Measurements from ENCODE around the gene MTIF2. TPM values are rescaled to one million over a fixed set of nuclear protein-coding genes. Genes with fewer than 3 reads are reported as not detected.
A peak's percentile ranks its signal among the peaks of the same experiment; 100 is the strongest.
"Not testable (repeated sequence)": the region's sequence is repeated elsewhere in the genome, so short reads cannot be mapped to it uniquely, and the experiment has no call there.

MTIF2 gene
- total and polyA plus RNA-seq, 5 experiments from 2014 or later = 15.6 to 44.2 (median 20.6) TPM

DNA sequence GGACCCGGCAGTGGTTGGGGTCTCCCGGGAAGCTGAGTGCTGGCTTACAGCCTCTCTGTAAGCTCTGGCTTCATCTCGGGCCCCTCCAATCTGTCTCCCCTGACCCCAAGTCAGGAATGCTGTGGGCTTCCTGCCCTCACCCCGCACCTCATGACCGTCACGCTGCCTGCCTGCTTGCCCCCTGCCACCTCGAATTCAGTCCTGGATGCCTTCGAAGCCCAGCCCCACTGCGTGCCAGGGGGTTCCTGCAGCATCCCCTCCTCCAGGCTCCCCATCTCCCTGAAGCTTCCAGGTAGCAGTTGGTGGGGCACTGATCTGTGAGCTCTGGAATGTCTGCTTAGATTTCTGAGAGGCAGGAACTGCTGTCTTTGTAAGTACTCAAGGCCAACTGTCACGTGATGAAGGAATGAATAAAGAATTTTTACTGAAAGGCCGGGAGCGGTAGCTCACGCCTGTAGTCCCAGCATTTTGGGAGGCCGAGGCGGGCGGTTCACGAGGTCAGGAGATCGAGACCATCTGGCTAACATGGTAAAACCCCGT is 43.5 kb downstream of the MTIF2 start:
- ATAC-seq (no peak), DNase-seq (no peak)
- peak overlapping the region in 2 of 10 donors; percentile 3 to 5 for H3K4me3 Mint-ChIP-seq
- no peaks in the 10 kb centered on the region for H3K36me3 Mint-ChIP-seq
- H3K27me3 Mint-ChIP-seq = no peaks in the 10 kb centered on the region
- peaks cover 0 to 10% (median 0%) of the 10 kb centered on the region in 9 donors for H3K9me3 Mint-ChIP-seq
- peaks cover 25 to 53% (median 49%) of the 10 kb centered on the region in 4 donors for H3K4me1 Mint-ChIP-seq
- H3K27ac Mint-ChIP-seq = peak overlapping the region in 9 of 10 donors; percentile 23 to 92 (median 62)
- POLR2A ChIA-PET = interaction anchor here (1.2 to 3.7 kb wide), 3 partner anchors 50 to 194 kb away, joined by 5 to 22 read pairs (median 5); partner anchors contain the start of genes CCDC88A and RTN4

GRCh38 chr2:55224761-55225261 is 44.2 kb downstream of the MTIF2 start:
- H3K9me3 Mint-ChIP-seq = peaks cover 0 to 10% (median 0%) of the 10 kb centered on the region in 9 donors
- peak overlapping the region in 8 of 10 donors; percentile 28 to 92 (median 70) for H3K27ac Mint-ChIP-seq
- H3K27me3 Mint-ChIP-seq = no peaks in the 10 kb centered on the region
- peaks cover 28 to 50% (median 43%) of the 10 kb centered on the region in 4 donors for H3K4me1 Mint-ChIP-seq
- peak overlapping the region in 3 of 10 donors; percentile 22 to 82 (median 80) for H3K4me3 Mint-ChIP-seq
- no peak for DNase-seq
- POLR2A ChIA-PET = interaction anchor here (0.5 to 3.7 kb wide), 6 partner anchors 8 to 295 kb away, joined by 3 to 49 read pairs (median 5); partner anchors contain the start of genes CCDC88A, CFAP36, CLHC1 and RPS27A
- no peak for ATAC-seq
- H3K36me3 Mint-ChIP-seq = no peaks in the 10 kb centered on the region

- H3K27me3 Mint-ChIP-seq = no peaks in the 10 kb centered on the region
- no peak for ATAC-seq
- H3K4me1 Mint-ChIP-seq = peaks cover 25 to 46% (median 40%) of the 10 kb centered on the region in 4 donors
- DNase-seq = peak in 3 of 10 donors; percentile 9 to 64 (median 17)
- peak overlapping the region; percentile 84 to 97 (median 92) for H3K27ac Mint-ChIP-seq
- peaks cover 0 to 10% (median 0%) of the 10 kb centered on the region in 9 donors for H3K9me3 Mint-ChIP-seq
- H3K36me3 Mint-ChIP-seq = no peaks in the 10 kb centered on the region
- H3K4me3 Mint-ChIP-seq = peak overlapping the region; percentile 71 to 91 (median 81)
- POLR2A ChIA-PET = interaction anchor here (0.5 to 3.7 kb wide), 13 partner anchors 9 to 391 kb away, joined by 3 to 49 read pairs (median 5); partner anchors contain the start of genes CCDC88A, CFAP36, CLHC1 and RPS27A
These were observed 44.9 kb downstream of the MTIF2 start for GRCh38 chr2:55223958-55224760.

DNA sequence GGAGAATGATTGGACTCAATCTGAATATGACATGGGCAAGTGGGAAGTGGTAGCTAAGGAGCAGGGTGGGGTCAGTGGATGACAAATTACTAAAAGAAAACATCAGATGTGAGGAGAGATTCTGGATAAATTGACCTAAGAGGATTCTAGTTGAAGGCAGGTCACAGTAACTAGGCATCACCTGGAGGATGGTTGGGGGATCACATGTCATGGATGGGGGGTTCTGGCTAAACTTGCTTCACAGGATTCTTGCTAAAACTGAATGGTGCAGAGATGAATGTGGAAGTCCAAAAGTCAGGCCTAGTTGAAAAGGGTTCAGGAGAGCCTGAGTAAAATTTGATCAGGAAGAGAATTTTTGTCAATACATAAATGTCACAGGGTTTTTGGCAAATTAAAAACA is 55.2 kb downstream of the MTIF2 start:
- Mint-ChIP-seq H3K4me1 (peaks cover 0 to 6% (median 0%) of the 10 kb centered on the region in 4 donors), H3K36me3 (no peaks in the 10 kb centered on the region), H3K27me3 (no peaks in the 10 kb centered on the region), H3K27ac (peak overlapping the region in 1 of 10 donors; percentile 15), H3K4me3 (no peak overlapping the region), H3K9me3 (no peaks in the 10 kb centered on the region)
- ATAC-seq (no peak), DNase-seq (no peak)
- POLR2A ChIA-PET = no interaction called here

GRCh38 chr2:55204950-55205349 is 64.1 kb downstream of the MTIF2 start:
- Mint-ChIP-seq H3K36me3 (peaks cover 18 to 45% (median 25%) of the 10 kb centered on the region in 3 donors), H3K9me3 (peaks cover 10 to 28% (median 22%) of the 10 kb centered on the region in 9 donors), H3K4me3 (no peak overlapping the region), H3K4me1 (no peaks in the 10 kb centered on the region), H3K27ac (no peak overlapping the region), H3K27me3 (peaks cover 0 to 1% (median 0%) of the 10 kb centered on the region in 5 donors)
- ATAC-seq = no peak
- no peak for DNase-seq
- POLR2A ChIA-PET = no interaction called here

DNA sequence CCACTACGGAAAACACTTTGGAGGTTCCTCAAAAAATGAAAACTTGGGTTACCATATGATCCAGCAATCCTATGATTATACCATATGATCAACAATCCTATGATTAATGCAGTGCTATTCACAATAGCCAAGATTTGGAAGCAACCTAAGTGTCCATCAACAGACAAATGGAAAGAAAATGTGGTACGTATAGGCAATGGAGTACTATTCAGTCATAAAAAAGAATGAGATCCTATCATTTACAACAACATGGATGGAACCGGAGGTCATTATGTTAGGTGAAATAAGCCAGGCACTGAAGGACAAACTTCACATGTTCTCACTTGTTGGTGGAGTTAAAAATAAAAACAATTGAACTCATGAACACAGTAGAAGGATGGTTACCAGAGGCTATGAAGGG is 64.5 kb downstream of the MTIF2 start:
- POLR2A ChIA-PET = no interaction called here
- ATAC-seq (no peak), DNase-seq (no peak)
- Mint-ChIP-seq H3K4me1 (no peaks in the 10 kb centered on the region), H3K36me3 (peaks cover 21 to 48% (median 29%) of the 10 kb centered on the region in 3 donors), H3K27me3 (peaks cover 0 to 1% (median 0%) of the 10 kb centered on the region in 5 donors), H3K9me3 (peaks cover 11 to 32% (median 24%) of the 10 kb centered on the region in 9 donors), H3K4me3 (no peak overlapping the region), H3K27ac (no peak overlapping the region)

DNA sequence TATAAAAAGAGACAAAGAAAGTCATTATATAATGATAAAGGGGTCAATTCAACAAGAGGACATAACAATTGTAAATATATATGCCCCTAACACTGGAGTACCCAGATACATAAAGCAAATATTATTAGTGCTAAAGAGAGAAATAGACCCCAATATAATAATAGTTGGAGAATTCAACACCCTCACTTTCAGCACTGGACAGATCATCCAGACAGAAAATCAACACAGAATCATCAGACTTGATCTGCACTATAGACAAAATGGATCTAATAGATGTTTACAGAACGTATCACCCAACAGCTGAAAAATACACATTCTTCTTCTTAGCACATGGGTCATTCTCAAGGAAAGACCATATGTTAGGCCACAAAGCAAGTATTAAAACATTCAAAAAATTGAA is 68.6 kb downstream of the MTIF2 start:
- POLR2A ChIA-PET = interaction anchor here (0.7 kb wide), 1 partner anchor 28 kb away, joined by 4 read pairs; no protein-coding TSS in a partner anchor

GRCh38 chr2:55196526-55196925 is 72.5 kb downstream of the MTIF2 start:
- no peak for ATAC-seq
- H3K4me1 Mint-ChIP-seq = peaks cover 0 to 2% (median 0%) of the 10 kb centered on the region in 4 donors
- peaks cover 18 to 34% (median 24%) of the 10 kb centered on the region in 9 donors for H3K9me3 Mint-ChIP-seq
- no peak overlapping the region for H3K27ac Mint-ChIP-seq
- no peak for DNase-seq
- no peak overlapping the region for H3K4me3 Mint-ChIP-seq
- POLR2A ChIA-PET = no interaction called here
- H3K27me3 Mint-ChIP-seq = no peaks in the 10 kb centered on the region
- peaks cover 29 to 64% (median 38%) of the 10 kb centered on the region in 3 donors for H3K36me3 Mint-ChIP-seq

More for the DNA sequence above, 68.6 kb downstream of the MTIF2 start:
- H3K27ac Mint-ChIP-seq = no peak overlapping the region
- no peak overlapping the region for H3K4me3 Mint-ChIP-seq
- ATAC-seq (no peak), DNase-seq (no peak)
- no peaks in the 10 kb centered on the region for H3K27me3 Mint-ChIP-seq
- no peaks in the 10 kb centered on the region for H3K4me1 Mint-ChIP-seq
- peaks cover 21 to 44% (median 31%) of the 10 kb centered on the region in 9 donors for H3K9me3 Mint-ChIP-seq
- H3K36me3 Mint-ChIP-seq = peaks cover 31 to 74% (median 41%) of the 10 kb centered on the region in 3 donors

- peaks cover 16 to 46% (median 18%) of the 10 kb centered on the region in 3 donors for H3K36me3 Mint-ChIP-seq
- H3K4me3 Mint-ChIP-seq, ATAC-seq, DNase-seq, H3K27ac Mint-ChIP-seq, H3K4me1 Mint-ChIP-seq, POLR2A ChIA-PET, H3K27me3 Mint-ChIP-seq: not testable (repeated sequence)
- peaks cover 0 to 20% (median 8%) of the 10 kb centered on the region in 9 donors for H3K9me3 Mint-ChIP-seq
These were observed 77.1 kb downstream of the MTIF2 start for GRCh38 chr2:55191888-55192287.

- H3K4me1 Mint-ChIP-seq, ATAC-seq, POLR2A ChIA-PET, DNase-seq, H3K27me3 Mint-ChIP-seq, H3K27ac Mint-ChIP-seq, H3K4me3 Mint-ChIP-seq: not testable (repeated sequence)
- Mint-ChIP-seq H3K36me3 (peaks cover 11 to 21% (median 14%) of the 10 kb centered on the region in 3 donors), H3K9me3 (peaks cover 0 to 20% (median 8%) of the 10 kb centered on the region in 9 donors)
These were observed 82.2 kb downstream of the MTIF2 start for GRCh38 chr2:55186837-55187236.
